Osteoblast (primary cell): ENCODE results near the gene SREBF2. TPM values are rescaled to one million over a fixed set of nuclear protein-coding genes. Genes with fewer than 3 reads are reported as not detected.

ENCODE experiments used
- DNase-seq: peaks from one replicate; pipeline ENCODE4 v3.0.0; 2011; ENCODE audit warnings: low spot score, mixed read lengths; ENCODE audit not compliant: insufficient read length; ENCODE audit errors: missing footprints
- H2AFZ ChIP-seq: 2 replicates; pipeline ENCODE4 v1.6.0; 2011; ENCODE audit warnings: mild to moderate bottlenecking, low read length
- H3K27ac ChIP-seq: 2 replicates; pipeline ENCODE4 v1.5.1; 2011; ENCODE audit warnings: mild to moderate bottlenecking, low read depth, low read length, moderate library complexity
- H3K27me3 ChIP-seq: 2 replicates; pipeline ENCODE4 v1.6.0; 2012; ENCODE audit warnings: mild to moderate bottlenecking, control low read depth, inconsistent platforms, low read length, moderate library complexity; ENCODE audit not compliant: insufficient read depth
- H3K36me3 ChIP-seq: 2 replicates; pipeline ENCODE4 v1.5.1; 2011; ENCODE audit warnings: mild to moderate bottlenecking, low read length, control low read depth, moderate library complexity; ENCODE audit not compliant: insufficient read depth
- H3K4me1 ChIP-seq: 2 replicates; pipeline ENCODE4 v1.5.1; 2011; ENCODE audit warnings: mild to moderate bottlenecking, low read length, control low read depth, moderate library complexity; ENCODE audit not compliant: insufficient read depth
- H3K4me2 ChIP-seq: 2 replicates; pipeline ENCODE4 v1.6.0; 2011; ENCODE audit warnings: mild to moderate bottlenecking, low read length; ENCODE audit not compliant: insufficient read depth
- H3K4me3 ChIP-seq: fragments of 200-600 bp; sonication (generic); 3 replicates; pipeline ENCODE4 v1.5.1; 2012; ENCODE audit warnings: mild to moderate bottlenecking, low read length, inconsistent platforms; ENCODE audit not compliant: insufficient read depth
- H3K79me2 ChIP-seq: 2 replicates; pipeline ENCODE4 v1.6.0; 2012; ENCODE audit warnings: mild to moderate bottlenecking, low read length, control low read depth, inconsistent platforms; ENCODE audit not compliant: insufficient read depth
- H3K9me3 ChIP-seq: 2 replicates; pipeline ENCODE4 v1.5.1; 2011; ENCODE audit warnings: low read depth, low read length, control low read depth
- H4K20me1 ChIP-seq: 2 replicates; pipeline ENCODE4 v1.6.0; 2012; ENCODE audit warnings: mild to moderate bottlenecking, low read length, control low read depth; ENCODE audit not compliant: insufficient read depth
- CTCF ChIP-seq: IDR thresholded peaks from 2 replicates; pipeline ENCODE4 v1.5.1; 2011; ENCODE audit warnings: mild to moderate bottlenecking, low read depth, low read length, moderate library complexity; ENCODE audit errors: extremely low read depth
- total RNA-seq: library from RNA; depleted of rRNA; stranded (reverse); fragments of >200 nt; gene quantifications from 2 replicates; pipeline ENCODE4 v1.2.3, GENCODE V29; 2012

The SREBF2 gene
- total RNA-seq, 1 donor: 80.3 TPM

DNA sequence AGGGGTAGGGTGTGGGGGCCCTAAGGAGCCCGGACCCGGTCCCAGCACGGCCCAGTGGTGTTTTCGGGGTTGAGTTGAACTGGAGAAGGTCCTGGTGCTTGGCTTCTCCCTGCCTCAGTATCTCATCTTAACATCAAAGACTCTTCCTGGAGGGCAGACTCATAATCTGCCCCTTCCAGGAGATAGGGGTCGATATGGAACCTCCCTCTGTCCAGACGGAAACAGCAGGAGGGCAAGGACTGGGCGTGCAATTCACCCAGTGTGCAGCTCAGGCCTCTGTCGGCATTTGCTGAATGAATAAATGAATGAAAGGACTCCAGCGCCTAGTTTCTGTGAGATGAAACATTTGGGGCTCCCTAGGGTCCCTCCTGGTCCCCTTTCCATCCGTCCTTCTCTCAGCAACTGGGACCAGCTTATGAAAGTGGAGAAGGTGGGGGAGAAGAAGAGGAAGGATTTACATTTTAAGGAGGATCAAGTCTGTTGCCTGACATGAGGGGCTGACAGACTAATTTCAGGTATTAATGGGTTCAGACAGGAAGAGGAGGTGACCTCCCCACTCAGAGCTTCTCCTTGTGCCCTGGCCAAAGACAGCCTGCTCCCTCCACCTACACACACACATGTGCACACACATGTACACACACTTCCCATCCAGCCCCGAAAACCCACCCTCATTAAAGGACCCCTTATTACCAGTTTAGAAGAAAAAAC lies 83.0 kb downstream of the SREBF2 start:
- Histone ChIP-seq H3K36me3 (no peaks in the 10 kb centered on the region), H3K79me2 (no peaks in the 10 kb centered on the region), H3K9me3 (no peaks in the 10 kb centered on the region), H3K27me3 (peaks cover 59% of the 10 kb centered on the region), H4K20me1 (no peaks in the 10 kb centered on the region), H3K27ac (no peak overlapping the region), H3K4me3 (no peak overlapping the region), H2AFZ (no peak overlapping the region), H3K4me2 (no peak overlapping the region), H3K4me1 (peaks cover 10% of the 10 kb centered on the region)
- DNase-seq: peak; percentile 85
- TF ChIP-seq CTCF: no peak

- Histone ChIP-seq H3K79me2 (no peaks in the 10 kb centered on the region), H3K4me2 (no peak overlapping the region)
Measured at GRCh38 chr22:41916745-41917358, 83.9 kb downstream of the SREBF2 start.

DNA sequence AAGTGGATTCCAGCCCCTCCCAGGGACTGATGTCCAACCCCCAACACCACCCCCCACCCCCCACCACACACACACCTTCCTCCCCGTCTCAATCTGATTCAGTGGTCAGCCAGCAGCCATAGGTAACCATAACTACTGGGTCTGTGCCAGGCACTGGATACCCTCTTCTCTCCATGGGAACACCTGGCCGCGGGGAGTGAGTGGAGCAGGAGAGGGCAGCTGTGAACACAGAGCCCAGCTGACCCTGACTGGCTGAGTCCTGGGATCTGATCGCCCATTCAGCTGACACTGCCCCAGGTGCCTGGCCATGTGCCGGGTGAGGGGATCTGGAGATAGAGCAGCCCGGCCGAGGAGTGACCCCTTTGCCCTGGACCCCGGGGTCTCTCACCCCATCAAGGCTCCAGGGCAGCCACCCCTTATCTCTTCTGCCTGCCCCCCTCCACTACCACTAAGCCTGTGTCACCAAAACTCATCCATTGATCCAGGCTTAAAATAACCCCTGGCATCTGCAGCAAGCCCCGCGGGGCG lies 84.5 kb downstream of the SREBF2 start:
- TF ChIP-seq CTCF: no peak
- Histone ChIP-seq H3K27ac (no peak overlapping the region), H3K4me3 (no peak overlapping the region), H3K4me2 (no peak overlapping the region), H2AFZ (no peak overlapping the region), H3K9me3 (no peaks in the 10 kb centered on the region), H3K36me3 (no peaks in the 10 kb centered on the region), H3K79me2 (no peaks in the 10 kb centered on the region), H3K27me3 (peaks cover 44% of the 10 kb centered on the region), H3K4me1 (peaks cover 10% of the 10 kb centered on the region), H4K20me1 (no peaks in the 10 kb centered on the region)
- DNase-seq: peak; percentile 78

More at GRCh38 chr22:41916745-41917358, 83.9 kb downstream of the SREBF2 start:
- no peak for DNase-seq
- no peak overlapping the region for H2AFZ ChIP-seq
- TF ChIP-seq CTCF: no peak
- peaks cover 50% of the 10 kb centered on the region for H3K27me3 ChIP-seq
- no peak overlapping the region for H3K27ac ChIP-seq
- H3K9me3 ChIP-seq: no peaks in the 10 kb centered on the region
- H3K4me3 ChIP-seq: no peak overlapping the region
- H3K36me3 ChIP-seq: no peaks in the 10 kb centered on the region
- no peaks in the 10 kb centered on the region for H4K20me1 ChIP-seq
- peaks cover 10% of the 10 kb centered on the region for H3K4me1 ChIP-seq
